Activated naive CD4-positive, alpha-beta T cell (primary cell): ENCODE results near the gene CYB5B.

Source experiments
- DNase-seq, 4 experiments: peaks; one replicate each; lab custom pipeline; 2025; lab: John Stamatoyannopoulos, UW

Gene CYB5B

GRCh38 chr16:69485816-69486215, 61.4 kb downstream of the CYB5B start:
- no peak for DNase-seq

- DNase-seq = no peak
These were observed 61.9 kb downstream of the CYB5B start for GRCh38 chr16:69486272-69486671.

- no peak for DNase-seq
These were observed 62.3 kb downstream of the CYB5B start for GRCh38 chr16:69486724-69487123.

GRCh38 chr16:69490707-69491324, 66.4 kb downstream of the CYB5B start:
- DNase-seq = no peak

GRCh38 chr16:69494991-69495392, 70.6 kb downstream of the CYB5B start:
- no peak for DNase-seq

- DNase-seq = no peak
These were observed 71.4 kb downstream of the CYB5B start for GRCh38 chr16:69495821-69496220.

- DNase-seq = no peak
These were observed 72.0 kb downstream of the CYB5B start for GRCh38 chr16:69496376-69496775.

GRCh38 chr16:69496896-69497295, 72.5 kb downstream of the CYB5B start:
- no peak for DNase-seq

GRCh38 chr16:69497876-69498596, 73.6 kb downstream of the CYB5B start:
- DNase-seq = no peak

GRCh38 chr16:69498926-69499325, 74.5 kb downstream of the CYB5B start:
- DNase-seq = no peak

- no peak for DNase-seq
These were observed 75.3 kb downstream of the CYB5B start for GRCh38 chr16:69499541-69500230.

GRCh38 chr16:69500496-69500895, 76.1 kb downstream of the CYB5B start:
- DNase-seq = no peak

GRCh38 chr16:69501956-69502745, 77.7 kb downstream of the CYB5B start:
- DNase-seq = no peak

GRCh38 chr16:69503244-69503643, 78.8 kb downstream of the CYB5B start:
- DNase-seq = no peak

GRCh38 chr16:69508033-69508755, 83.8 kb downstream of the CYB5B start:
- no peak for DNase-seq

GRCh38 chr16:69509125-69509524, 84.7 kb downstream of the CYB5B start:
- DNase-seq = no peak

GRCh38 chr16:69511651-69512050, 87.2 kb downstream of the CYB5B start:
- no peak for DNase-seq

GRCh38 chr16:69513180-69513966, 89.0 kb downstream of the CYB5B start:
- DNase-seq = no peak

GRCh38 chr16:69514356-69514755, 89.9 kb downstream of the CYB5B start:
- no peak for DNase-seq
